T-helper 2 cell treated with Interferon-gamma antibody and Interleukin-4, amounts not matched to agents 5 μg/mL and 100 μg/mL, for 36 hours (primary cell): Measurements from ENCODE around the gene HINT3.
"Not testable (repeated sequence)": the region's sequence is repeated elsewhere in the genome, so short reads cannot be mapped to it uniquely, and the experiment has no call there.

ENCODE experiments used
- DNase-seq: peaks from one replicate; pipeline ENCODE4 v3.0.0; 2021; ENCODE audit warnings: low spot score
- H3K27ac Mint-ChIP-seq: one replicate; pipeline ENCODE4 v1.8.0; 2021; ENCODE audit warnings: mild to moderate bottlenecking, mixed read lengths
- H3K27me3 Mint-ChIP-seq: one replicate; pipeline ENCODE4 v1.8.0; 2021; ENCODE audit warnings: low read depth, mixed read lengths
- H3K36me3 Mint-ChIP-seq: one replicate; pipeline ENCODE4 v1.8.0; 2021; ENCODE audit warnings: low read depth, mixed read lengths
- H3K4me1 Mint-ChIP-seq: one replicate; pipeline ENCODE4 v1.8.0; 2021; ENCODE audit warnings: low read depth, mixed read lengths
- H3K4me3 Mint-ChIP-seq: one replicate; pipeline ENCODE4 v1.8.0; 2022; ENCODE audit warnings: mild to moderate bottlenecking, moderate library complexity, mixed read lengths
- H3K9me3 Mint-ChIP-seq: one replicate; pipeline ENCODE4 v1.8.0; 2021; ENCODE audit warnings: mixed read lengths

HINT3 gene

GRCh38 chr6:126020305-126021050 lies 63.9 kb downstream of the HINT3 start:
- Mint-ChIP-seq H3K27ac (no peak overlapping the region), H3K4me1 (peaks cover 3% of the 10 kb centered on the region), H3K4me3 (no peak overlapping the region), H3K9me3 (no peaks in the 10 kb centered on the region), H3K27me3 (no peaks in the 10 kb centered on the region), H3K36me3 (peaks cover 23% of the 10 kb centered on the region)
- DNase-seq = no peak

- not testable (repeated sequence) for H3K4me1 Mint-ChIP-seq, H3K27ac Mint-ChIP-seq, H3K9me3 Mint-ChIP-seq, H3K27me3 Mint-ChIP-seq, H3K4me3 Mint-ChIP-seq, DNase-seq
- H3K36me3 Mint-ChIP-seq = peaks cover 19% of the 10 kb centered on the region
Measured at GRCh38 chr6:126023474-126023873, 66.9 kb downstream of the HINT3 start.

GRCh38 chr6:126026001-126026400 lies 69.4 kb downstream of the HINT3 start:
- Mint-ChIP-seq H3K27me3 (no peaks in the 10 kb centered on the region), H3K4me1 (peaks cover 2% of the 10 kb centered on the region), H3K27ac (no peak overlapping the region), H3K36me3 (peaks cover 17% of the 10 kb centered on the region), H3K9me3 (no peaks in the 10 kb centered on the region), H3K4me3 (no peak overlapping the region)
- no peak for DNase-seq

GRCh38 chr6:126027601-126028000 lies 71.0 kb downstream of the HINT3 start:
- H3K4me1 Mint-ChIP-seq = peaks cover 2% of the 10 kb centered on the region
- H3K36me3 Mint-ChIP-seq = peaks cover 8% of the 10 kb centered on the region
- H3K27ac Mint-ChIP-seq = no peak overlapping the region
- no peak for DNase-seq
- no peaks in the 10 kb centered on the region for H3K27me3 Mint-ChIP-seq
- H3K9me3 Mint-ChIP-seq = no peaks in the 10 kb centered on the region
- H3K4me3 Mint-ChIP-seq = no peak overlapping the region
